Kidney (tissue), 14 donors: ENCODE measurements around the gene MTOR. TPM values are rescaled to one million over a fixed set of nuclear protein-coding genes. Genes with fewer than 3 reads are reported as not detected.

ENCODE experiments used
- DNase-seq, 5 donors: peaks; one replicate each; pipeline ENCODE4 v3.0.0-alpha.2; 2013 to 2020
- FAIRE-seq: peaks from 2 replicates; lab custom pipeline; 2012; peaks lifted over from hg19 to GRCh38; lab: Jason Lieb, UNC
- H3K27ac ChIP-seq, 2 donors: one replicate each; pipeline ENCODE4 v1.7.0; 2013; ENCODE audit warnings: low read depth in 2 of 2, low read length in 2 of 2, inconsistent platforms in 1 of 2
- H3K27me3 ChIP-seq: one replicate; pipeline ENCODE4 v1.7.1; 2013; ENCODE audit warnings: low read length, inconsistent platforms; ENCODE audit not compliant: control insufficient read depth, insufficient read depth
- H3K36me3 ChIP-seq, 3 donors: one replicate each; pipeline versions ENCODE4 v1.7.0 to v1.7.1; 2013; ENCODE audit warnings: low read length in 3 of 3, control low read depth in 1 of 3, inconsistent platforms in 1 of 3; ENCODE audit not compliant: insufficient read depth in 3 of 3, control insufficient read depth in 2 of 3
- H3K4me1 ChIP-seq, 3 donors: one replicate each; pipeline versions ENCODE4 v1.7.0 to v1.7.1; 2013; ENCODE audit warnings: low read length in 3 of 3, inconsistent platforms in 1 of 3, low read depth in 1 of 3; ENCODE audit not compliant: control insufficient read depth in 2 of 3, insufficient read depth in 2 of 3
- H3K4me3 ChIP-seq, 3 donors: one replicate each; pipeline versions ENCODE4 v1.7.0 to v1.8.1; 2013; ENCODE audit warnings: low read length in 3 of 3, control low read depth in 1 of 3, inconsistent platforms in 1 of 3
- H3K9ac ChIP-seq, 3 donors: one replicate each; pipeline versions ENCODE4 v1.7.0 to v1.7.1; 2013; ENCODE audit warnings: low read length in 3 of 3, control low read depth in 1 of 3, inconsistent platforms in 1 of 3
- H3K9me3 ChIP-seq, 3 donors: one replicate each; pipeline versions ENCODE4 v1.7.0 to v1.7.1; 2013; ENCODE audit warnings: low read length in 3 of 3, control low read depth in 1 of 3, inconsistent platforms in 1 of 3; ENCODE audit not compliant: control insufficient read depth in 2 of 3, insufficient read depth in 1 of 3
- CTCF ChIP-seq: IDR thresholded peaks from 3 replicates; pipeline ENCODE4 v1.5.1; 2012; ENCODE audit warnings: mild to moderate bottlenecking, moderate library complexity, borderline replicate concordance; ENCODE audit not compliant: insufficient read depth; ENCODE audit errors: extremely low read depth
- intact Hi-C: fragments of 100-400 bp; cut with DNase I; formaldehyde crosslinking; loops from one replicate; pipeline ENCODE4 v1.11.1; 2022
- polyA plus RNA-seq: library from polyadenylated mRNA; stranded (reverse); fragments of 350-450 nt; fragmentation: Illumina TruSeq; extraction: RNeasy Lipid Tissue Mini Kit (QIAGEN cat#74804); gene quantifications from one replicate; pipeline ENCODE4 v1.2.3, GENCODE V29; 2014; ENCODE audit warnings: low read depth, low replicate concordance; ENCODE audit not compliant: insufficient read depth
- total RNA-seq: library from RNA; stranded (reverse); fragmentation: NEBNext Ultra II Directional; extraction: Animal tissue kit (Norgen Biotek cat#: 25700); gene quantifications from one replicate; pipeline ENCODE4 v1.2.1, GENCODE V29; 2021
- donor health status: control.
- donor health status: control.
- donor health status: control.
- donor health status: control.
- donor health status: control.
- donor health status: DM: yes; HTN: yes; CAD: no.
- donor health status: Normal renal cell carcinoma (clear cell type).

The MTOR gene
- total and polyA plus RNA-seq, 2 donors from 2014 or later = 16.0 to 36.8 TPM

- Histone ChIP-seq H3K9ac (no peak overlapping the region), H3K27ac (no peak overlapping the region), H3K4me3 (no peak overlapping the region), H3K9me3 (no peaks in the 10 kb centered on the region), H3K27me3 (no peaks in the 10 kb centered on the region), H3K4me1 (peaks cover 0 to 11% (median 4%) of the 10 kb centered on the region in 3 donors), H3K36me3 (peaks cover 0 to 4% (median 3%) of the 10 kb centered on the region in 3 donors)
- intact Hi-C loops = no loop called here
- DNase-seq (peak in 1 of 5 donors; percentile 32), FAIRE-seq (no peak)
- TF ChIP-seq CTCF = no peak
These were observed 204.3 kb downstream of the MTOR start for GRCh38 chr1:11058026-11058425.

GRCh38 chr1:11057477-11057876 is 204.9 kb downstream of the MTOR start:
- intact Hi-C loops = no loop called here
- TF ChIP-seq CTCF = no peak

More at GRCh38 chr1:11057477-11057876, 204.9 kb downstream of the MTOR start:
- no peaks in the 10 kb centered on the region for H3K9me3 ChIP-seq
- no peaks in the 10 kb centered on the region for H3K27me3 ChIP-seq
- no peak overlapping the region for H3K27ac ChIP-seq
- no peak overlapping the region for H3K4me3 ChIP-seq
- DNase-seq (no peak), FAIRE-seq (no peak)
- peaks cover 0 to 11% (median 4%) of the 10 kb centered on the region in 3 donors for H3K4me1 ChIP-seq
- H3K9ac ChIP-seq = no peak overlapping the region
- peaks cover 0 to 4% (median 3%) of the 10 kb centered on the region in 3 donors for H3K36me3 ChIP-seq

Other genes with a start within 250 kb of the MTOR start
- gene TARDBP, start 249.9 kb downstream of the MTOR start, total RNA-seq = 140 TPM
- 103 TPM for gene TARDBP, start 249.9 kb downstream of the MTOR start, polyA plus RNA-seq
- not detected for gene MASP2, start 215.3 kb downstream of the MTOR start, total RNA-seq
- gene MASP2, start 215.3 kb downstream of the MTOR start, polyA plus RNA-seq = not detected
- 52.9 TPM for gene SRM, start 202.5 kb downstream of the MTOR start, total RNA-seq
- 59.5 TPM for gene SRM, start 202.5 kb downstream of the MTOR start, polyA plus RNA-seq
- 46.8 TPM for gene EXOSC10, start 162.7 kb downstream of the MTOR start, total RNA-seq
- gene EXOSC10, start 162.7 kb downstream of the MTOR start, polyA plus RNA-seq = 26.2 TPM
- gene ANGPTL7, start 73.2 kb downstream of the MTOR start, total RNA-seq = 0.19 TPM
- gene ANGPTL7, start 73.2 kb downstream of the MTOR start, polyA plus RNA-seq = 0.24 TPM
- gene UBIAD1, start 10.6 kb upstream of the MTOR start, total RNA-seq = 14.0 TPM
- gene UBIAD1, start 10.6 kb upstream of the MTOR start, polyA plus RNA-seq = 5.6 TPM
- 0.19 TPM for gene DISP3, start 216.6 kb upstream of the MTOR start, total RNA-seq
- gene DISP3, start 216.6 kb upstream of the MTOR start, polyA plus RNA-seq = not detected